Measurements from ENCODE around the gene TLN1.

Gene TLN1

DNA sequence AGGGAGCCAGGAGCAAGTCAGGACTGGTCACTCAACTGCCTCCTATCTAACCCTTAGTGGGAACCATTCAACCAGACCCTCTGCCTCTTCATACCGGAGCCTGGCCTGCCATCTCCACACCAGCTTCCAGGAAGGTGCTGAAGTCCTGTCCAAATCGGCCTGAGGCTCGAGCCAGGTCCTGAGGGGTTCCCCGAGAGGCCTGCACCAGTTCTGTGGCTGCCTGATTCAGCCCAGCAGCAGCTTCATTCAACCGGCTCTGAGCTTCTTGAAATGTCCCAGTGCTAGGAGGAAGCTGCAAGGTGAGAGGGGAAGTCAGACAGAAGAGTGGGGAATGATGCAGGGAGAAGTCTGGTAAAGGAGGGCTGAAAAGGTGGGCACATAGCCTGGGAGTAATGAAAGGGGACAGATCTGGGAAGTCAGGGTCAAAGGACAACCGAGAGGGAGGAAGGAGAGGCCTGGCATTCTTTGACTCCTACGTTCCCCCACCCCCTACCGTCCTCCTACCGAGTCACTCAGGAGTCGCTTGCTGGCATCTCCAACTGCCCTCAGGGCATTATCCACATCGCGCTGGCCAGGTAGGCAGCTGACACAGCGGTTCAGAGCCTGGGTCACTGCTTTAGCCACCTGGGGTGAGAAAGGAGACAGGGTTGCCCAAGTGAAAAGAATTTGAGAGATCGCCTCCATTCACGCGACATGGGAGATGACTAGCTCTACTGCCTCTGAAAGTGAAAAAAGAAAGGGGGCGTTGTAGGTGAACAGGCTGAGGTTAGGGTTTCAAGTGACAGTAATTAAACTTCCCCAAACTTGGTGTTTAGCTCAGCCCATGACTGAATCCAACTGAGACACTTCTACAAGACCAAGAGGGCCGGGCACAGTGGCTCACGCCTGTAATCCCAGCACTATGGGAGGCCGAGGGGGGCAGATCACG, 20.2 kb downstream of the TLN1 start:
- no peak for DNase-seq (ENCODE audit: low read depth in 1 of 2, low spot score in 1 of 2)

DNA sequence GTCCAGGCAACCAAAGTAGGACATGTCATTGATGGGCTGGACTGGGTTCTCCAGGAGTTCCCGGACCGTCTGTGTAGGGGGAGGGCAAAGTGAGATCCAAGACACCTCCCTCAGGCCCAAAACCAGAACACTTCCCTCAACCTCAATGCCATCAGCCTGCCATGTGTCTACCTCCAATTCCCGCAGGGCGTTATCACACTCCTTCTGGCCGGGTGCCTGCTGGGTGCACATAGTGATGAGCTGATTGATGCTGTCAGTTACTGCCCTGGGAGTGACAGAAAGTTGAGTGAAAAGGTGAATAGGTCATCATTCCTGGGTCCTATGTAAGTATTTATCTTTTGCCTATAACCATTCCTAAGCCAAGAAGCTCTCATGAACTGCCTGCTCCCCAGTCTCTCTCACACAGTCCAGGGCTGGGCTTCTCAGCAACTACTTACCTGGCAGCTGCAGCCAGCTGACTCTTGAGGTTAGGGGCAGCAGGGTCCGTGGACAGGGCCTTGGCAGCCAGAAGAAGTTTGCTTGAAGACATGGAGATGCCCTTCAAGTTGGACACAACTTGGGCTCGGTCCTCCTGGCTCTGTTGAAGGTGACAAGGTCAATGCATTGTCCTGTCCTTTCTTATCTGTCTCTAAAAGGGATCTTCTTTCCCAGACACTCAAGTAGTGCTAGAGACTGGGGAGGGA, 21.0 kb downstream of the TLN1 start:
- no peak for DNase-seq (ENCODE audit: low read depth in 1 of 2, low spot score in 1 of 2)

DNA sequence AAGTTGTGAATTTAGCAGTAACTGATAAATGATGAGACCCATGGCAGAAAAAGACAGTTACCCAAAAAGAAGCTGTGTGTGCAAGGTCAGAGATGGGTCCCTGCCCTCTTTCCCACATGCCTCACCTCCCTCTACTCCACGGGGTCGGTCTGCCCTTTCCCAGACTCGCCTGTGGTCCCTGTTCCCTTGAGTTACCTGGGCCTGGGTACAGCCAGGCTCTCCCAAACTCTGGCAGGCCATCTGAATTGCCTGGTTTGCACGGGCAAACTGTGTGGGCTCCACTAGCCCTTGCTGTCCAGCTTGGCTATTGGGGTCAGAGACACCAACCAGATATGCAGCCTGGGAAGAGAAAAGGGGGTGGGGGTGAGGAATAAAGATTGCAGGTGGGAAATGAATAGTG, 23.8 kb downstream of the TLN1 start:
- no peak for DNase-seq (ENCODE audit: low read depth in 1 of 2, low spot score in 1 of 2)

DNA sequence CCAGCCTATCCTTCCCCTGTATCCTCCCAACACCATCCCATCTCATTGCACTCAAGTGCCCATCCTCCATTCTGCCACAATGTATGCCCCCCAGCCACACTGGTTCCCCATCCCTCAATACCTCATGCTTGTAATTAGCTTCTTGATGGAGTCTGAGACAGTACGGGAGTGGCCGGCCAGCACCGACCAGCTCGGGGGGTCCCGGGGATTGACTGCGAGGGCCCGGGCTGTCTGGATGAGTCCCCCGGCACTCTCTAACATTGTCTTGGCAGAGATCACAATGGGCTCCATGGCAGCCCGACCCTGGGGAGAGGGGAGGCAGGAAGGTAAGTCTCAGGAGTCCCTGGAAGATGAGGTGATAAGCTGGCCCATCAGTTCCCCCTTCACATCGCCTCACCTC, 25.0 kb downstream of the TLN1 start:
- DNase-seq (ENCODE audit: low read depth in 1 of 2, low spot score in 1 of 2): no peak

DNA sequence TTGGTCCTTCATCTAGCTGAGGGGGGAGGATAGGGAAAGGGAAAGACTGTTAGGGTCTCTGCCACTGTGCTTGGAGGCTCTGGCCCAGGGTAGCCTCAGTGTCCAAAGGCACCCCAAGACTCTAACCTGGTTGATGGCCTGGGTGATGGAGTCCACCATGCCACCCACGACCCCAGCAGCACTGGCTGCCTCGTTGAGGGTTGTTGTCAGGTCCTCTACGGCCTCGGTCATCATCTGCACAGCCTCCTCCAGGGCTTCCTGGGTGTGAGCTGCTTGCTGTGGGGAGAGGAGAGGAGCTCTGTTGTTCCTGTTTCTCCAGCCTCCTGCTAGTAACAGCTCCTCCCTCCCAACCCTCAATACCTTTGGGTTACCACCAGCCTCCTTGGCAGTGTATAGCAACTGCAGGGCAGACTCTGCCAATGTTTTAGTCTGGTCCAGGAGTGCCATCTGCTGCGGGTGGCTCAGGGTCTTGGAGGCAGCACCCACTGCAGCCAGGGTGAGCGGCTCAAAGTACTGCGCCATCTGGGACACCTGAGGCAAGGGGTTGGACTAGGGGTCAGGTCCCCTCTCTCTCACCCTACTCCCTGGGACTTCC, 26.1 kb downstream of the TLN1 start:
- no peak for DNase-seq (ENCODE audit: low read depth in 1 of 2, low spot score in 1 of 2)

DNA sequence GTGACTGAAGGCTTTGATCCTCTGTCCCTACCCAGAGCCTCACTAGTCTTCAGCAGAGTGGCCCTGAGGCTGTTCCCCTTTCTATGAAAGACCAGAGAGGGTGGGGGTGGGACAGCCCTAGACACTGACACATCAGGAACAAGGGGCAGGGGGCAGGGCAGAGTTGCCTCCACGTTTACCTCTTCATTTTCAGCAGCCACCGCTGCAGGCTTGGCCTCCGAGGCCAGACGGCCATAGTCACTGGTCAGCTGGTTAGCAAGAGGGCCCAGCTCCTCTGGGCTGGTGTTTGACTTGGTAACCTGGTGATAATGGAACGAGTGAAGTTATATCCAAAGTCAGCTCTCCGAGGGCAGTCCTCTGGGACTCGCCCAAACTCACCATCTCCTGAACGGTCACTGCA, 26.6 kb downstream of the TLN1 start:
- no peak for DNase-seq (ENCODE audit: low read depth in 1 of 2, low spot score in 1 of 2)

DNA sequence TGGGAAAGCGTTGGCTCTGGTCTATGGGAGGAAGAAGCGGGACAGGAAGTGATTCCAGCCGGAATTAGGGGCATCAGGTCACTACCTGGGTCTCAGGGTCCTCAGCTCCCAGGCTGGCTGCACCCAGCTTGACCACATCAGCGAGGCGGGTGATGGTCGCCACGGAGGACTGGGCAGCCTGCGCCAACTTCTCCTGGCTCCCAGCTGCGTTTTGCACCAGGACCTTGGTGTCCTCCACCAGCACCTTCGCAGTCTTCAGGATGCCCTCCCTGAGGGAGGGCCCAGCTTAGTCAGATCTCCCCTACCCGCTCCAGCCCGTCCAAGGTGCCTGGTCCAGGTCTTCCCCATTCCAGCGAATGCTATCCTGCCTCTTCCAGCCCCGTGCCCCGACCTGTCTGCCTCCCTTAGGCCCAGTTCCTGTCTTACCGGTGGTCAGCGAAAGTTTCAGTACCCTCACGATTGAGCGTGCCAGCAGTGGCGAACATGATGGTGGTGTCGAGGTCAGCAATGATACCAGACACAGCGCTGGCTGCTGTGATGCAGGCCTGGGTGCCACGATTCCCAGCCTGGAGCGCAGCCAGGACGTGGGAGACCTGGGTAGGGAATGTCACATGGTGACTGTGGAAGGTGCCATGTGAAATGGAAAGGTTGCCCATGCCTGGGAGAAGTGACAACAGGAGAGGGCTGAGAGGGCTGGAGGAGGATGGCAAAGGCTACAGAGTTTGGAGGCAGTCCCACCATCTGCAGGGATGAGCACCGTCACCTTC, 27.9 kb downstream of the TLN1 start:
- DNase-seq (ENCODE audit: low read depth in 1 of 2, low spot score in 1 of 2): no peak

DNA sequence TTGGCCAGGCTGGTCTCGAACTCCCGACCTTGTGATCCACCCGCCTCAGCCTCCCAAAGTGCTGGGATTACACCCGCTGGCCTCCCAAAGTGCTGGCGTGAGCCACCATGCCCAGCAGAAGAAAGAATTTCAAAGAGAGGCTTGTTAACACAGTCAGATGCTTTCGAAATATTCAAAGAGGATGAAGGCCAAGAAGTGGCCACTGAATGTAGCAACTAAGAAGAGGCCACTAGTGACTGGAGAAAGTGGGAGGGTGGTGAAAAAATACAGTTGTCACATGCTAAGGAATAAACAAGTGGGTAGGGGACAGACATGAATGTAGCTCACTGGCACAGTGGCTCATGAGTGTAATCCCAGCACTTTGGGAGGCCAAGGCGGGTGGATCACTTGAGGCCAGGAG, 29.3 kb downstream of the TLN1 start:
- DNase-seq (ENCODE audit: low read depth in 1 of 2, low spot score in 1 of 2): no peak

DNA sequence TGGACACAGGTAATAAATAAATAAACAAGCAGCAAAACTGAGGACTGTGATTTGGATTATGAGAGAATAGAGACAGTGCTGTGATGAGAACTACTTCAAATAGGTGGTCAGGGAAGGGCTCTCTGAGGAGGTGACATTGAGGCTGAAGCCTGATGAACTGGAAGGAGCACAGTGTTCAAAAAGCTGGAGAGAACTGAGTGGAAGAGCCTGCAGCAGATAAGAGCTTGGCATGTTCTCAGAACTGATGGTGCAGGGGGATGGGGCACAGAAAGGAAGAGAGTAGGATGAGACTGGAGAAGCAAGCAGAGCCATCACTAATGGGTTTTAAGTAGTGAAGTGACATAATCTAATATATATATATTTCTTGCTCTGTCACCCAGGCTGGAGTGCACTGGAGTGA, 31.1 kb downstream of the TLN1 start:
- no peak for DNase-seq (ENCODE audit: low read depth in 1 of 2, low spot score in 1 of 2)

DNA sequence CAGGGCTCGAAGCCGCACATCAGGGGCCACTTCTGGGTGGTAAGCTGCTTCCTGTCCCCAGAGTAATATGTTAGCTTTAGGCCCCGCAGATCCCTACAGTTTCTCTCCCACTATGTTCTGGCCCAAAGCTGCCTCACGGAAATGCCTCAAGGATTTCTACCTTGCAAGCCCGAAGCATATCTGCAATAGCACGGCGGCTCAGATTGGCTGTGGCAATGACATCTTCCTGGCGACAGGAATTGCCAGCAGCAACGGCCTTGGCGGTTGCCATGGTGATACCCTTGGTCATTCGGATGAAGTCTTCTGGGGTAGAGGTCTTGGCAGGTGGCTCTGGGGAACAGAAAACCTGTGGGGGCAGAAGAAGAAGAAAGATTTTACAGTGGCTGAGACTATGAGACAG, 32.0 kb downstream of the TLN1 start:
- no peak for DNase-seq (ENCODE audit: low read depth in 1 of 2, low spot score in 1 of 2)

DNA sequence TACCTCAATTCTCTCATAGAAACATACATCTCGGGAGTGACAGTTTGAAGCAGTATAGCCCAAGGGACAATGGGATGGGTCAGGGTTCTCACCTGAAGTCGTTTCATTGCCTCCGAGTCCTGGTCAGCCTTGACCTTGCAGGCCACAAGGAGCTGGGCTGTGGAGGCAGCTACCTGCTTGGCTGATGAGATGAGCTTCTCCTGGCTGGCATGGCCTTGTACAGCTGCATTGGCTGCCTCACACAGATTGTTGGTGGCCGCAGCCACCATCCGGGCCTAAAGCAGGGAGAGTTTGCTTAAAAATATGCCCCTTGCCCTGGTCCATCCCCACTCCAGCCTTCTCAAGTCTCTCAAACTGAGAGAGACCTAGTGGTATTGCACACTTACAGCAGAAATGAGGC, 33.8 kb downstream of the TLN1 start:
- DNase-seq (ENCODE audit: low read depth in 1 of 2, low spot score in 1 of 2): no peak

DNA sequence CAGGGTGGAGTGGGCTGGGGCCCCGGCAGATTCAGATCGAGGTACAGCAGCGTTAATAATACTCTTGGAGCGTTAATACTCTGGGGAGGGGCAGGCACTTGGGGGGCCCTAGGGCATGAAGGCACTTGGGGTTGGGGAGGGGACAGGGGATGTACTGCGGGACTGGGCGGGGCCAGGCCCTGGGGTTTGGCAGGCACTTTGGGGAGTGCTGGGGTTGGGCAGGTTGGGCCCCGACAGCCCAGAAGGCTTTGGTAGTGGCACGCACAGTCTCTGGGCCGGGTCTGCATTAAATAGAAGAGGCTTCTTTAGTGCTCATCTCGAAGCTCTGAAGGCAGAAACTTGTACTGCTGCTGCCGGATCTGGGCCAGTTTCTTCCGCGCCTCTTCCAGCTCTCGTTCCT, 34.5 kb downstream of the TLN1 start:
- DNase-seq (ENCODE audit: low read depth in 1 of 2, low spot score in 1 of 2): no peak

DNA sequence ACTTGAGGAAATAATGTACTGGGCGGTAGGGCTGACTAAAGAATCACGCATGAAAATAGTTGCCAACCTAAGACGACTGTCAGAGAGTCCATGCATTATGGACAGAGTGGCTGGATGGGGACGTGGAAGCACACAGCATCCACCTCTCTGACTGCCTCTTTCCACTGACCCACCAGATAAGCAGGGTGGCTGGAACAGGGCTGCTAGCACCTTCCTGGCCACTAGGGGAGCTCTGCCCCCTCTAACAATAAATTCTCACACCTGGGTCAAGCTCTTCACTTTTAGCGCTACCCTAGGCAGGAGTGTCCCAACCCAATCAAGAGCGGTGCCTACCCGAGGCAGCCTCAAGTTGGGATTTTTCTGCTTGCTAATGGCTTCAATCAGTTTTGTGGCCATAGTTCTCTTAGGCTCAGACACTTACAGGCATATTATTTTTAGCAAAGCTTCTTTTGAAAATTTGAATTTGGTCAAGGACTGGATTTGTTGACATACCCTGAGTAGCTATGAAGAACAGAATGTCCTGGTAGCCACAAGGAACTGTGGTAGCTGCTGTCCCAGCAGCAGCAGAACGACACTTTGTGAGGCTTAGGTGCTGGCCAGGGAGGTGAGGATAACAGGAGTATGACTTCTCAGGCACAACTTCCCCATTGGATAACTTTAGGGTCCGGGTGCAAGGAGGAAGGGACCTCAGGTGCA, 35.3 kb downstream of the TLN1 start:
- peak; percentile 28 to 33 for DNase-seq (ENCODE audit: low read depth in 1 of 2, low spot score in 1 of 2)

DNA sequence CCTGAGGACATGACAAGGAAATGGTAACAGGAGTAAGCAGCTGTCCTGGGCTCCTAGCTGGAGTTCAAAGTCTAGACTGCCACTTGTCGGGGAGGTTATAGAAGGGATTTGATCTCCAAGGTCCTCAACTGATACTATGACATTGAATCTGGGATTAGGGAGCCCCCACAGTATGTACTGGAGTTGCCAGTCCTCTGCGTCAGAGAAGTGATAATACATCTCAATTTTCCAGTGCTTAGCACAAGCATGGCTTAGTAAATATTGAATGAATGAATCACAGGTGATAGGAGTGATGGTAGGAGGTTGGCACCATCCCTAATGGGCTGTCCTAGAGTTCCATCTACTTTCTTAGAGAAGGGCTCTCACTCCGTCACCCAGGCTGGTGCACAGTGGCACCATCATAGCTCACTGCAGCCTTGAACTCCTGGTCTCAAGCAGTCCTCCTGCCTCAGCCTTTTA, 36.0 kb downstream of the TLN1 start:
- DNase-seq (ENCODE audit: low read depth in 1 of 2, low spot score in 1 of 2): no peak

DNA sequence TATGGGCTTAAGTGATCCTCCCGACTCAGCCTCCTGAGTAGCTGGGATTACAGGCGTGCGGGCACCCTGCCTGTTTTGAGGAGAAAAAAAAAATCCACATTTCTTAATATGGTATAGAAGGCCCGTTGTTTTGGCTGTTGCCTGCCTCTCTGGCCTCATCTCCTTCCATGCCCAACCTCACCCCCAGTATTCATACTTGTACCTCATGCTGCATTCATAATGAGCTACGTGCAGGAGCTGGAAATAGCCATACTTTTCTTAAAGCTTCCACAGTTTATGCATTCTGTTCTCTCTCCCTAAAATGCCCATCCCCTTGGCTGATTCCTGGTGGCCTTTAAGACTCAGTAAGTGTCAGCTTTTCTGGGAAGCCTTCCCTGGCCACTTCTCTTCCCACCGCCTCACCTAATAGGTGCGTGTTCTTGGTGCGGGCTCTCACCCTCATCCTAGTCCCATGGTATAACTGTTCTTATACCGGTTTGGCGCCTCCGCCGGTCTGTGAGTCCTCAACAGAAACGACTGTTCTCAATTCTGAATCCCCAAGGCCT, 40.2 kb downstream of the TLN1 start:
- no peak for DNase-seq (ENCODE audit: low read depth in 1 of 2, low spot score in 1 of 2)

DNA sequence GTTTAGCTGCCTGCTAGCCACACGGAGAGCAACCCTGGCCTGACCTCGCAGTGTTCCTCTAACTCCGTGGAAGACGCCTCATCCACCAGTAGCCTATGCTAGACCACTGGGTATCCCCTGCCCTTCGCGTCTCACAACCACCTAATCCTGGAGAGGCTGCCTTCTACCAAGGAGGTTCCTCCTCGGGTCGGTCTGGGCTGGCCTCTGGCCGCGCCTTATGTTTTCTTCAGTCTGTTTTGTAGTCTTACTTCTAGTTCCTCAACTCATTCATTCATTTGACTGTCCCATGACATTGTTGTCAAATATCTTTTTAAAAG, 40.7 kb downstream of the TLN1 start:
- DNase-seq (ENCODE audit: low read depth in 1 of 2, low spot score in 1 of 2): no peak

DNA sequence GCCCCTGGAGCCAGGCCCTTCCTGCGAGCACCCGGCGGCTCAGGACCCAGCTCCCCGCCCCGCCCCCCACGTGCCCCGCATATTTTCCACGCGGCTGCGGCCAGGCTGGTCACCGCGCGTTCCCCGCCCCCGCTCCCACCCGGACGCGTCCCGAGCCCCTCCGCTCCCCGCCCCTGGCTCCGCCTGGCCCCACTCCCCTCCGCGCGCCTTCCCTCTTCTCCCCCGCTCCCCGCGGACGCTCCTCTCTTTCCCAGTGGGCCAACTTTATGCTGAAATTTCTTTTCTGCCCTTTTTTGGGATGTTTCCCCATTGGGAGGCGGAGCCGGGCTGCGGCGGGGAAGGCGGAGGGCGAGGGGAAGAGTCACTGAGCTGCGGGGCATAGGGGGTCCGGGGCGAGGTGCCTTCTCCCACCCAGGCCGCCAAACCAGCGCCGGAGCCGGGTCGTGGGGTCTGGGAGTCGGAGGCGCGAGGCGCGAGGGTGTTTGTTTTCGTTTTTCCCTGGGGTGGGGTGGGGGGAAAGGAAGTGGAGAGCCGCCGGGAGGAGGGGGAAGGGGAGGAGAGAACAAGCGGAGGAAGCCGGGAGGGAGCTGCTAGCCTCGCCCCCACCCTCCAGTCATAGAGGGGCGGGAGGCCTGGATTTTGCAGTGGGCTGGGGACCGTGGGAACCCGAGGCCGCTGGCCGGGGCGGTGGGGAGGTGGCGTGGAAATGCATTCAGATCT, 41.2 kb downstream of the TLN1 start:
- DNase-seq (ENCODE audit: low read depth in 1 of 2, low spot score in 1 of 2): peak in 1 of 2 donors; percentile 22

DNA sequence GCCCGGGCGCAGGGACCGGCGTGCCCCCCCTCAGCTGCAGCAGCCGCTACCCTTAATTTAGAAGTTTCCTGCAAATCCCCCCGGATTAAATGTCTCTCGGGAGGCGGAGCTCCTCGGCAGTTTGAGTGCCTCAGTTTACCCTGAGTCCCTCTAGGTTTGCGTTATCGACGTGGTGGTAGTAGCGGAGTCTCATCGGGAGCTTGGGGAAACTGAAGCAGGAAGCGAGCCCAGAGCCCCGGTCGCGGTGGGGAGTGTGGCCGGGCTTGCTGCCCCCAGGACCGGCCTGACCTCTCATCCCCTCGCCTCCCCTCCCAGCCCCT, 41.7 kb downstream of the TLN1 start:
- no peak for DNase-seq (ENCODE audit: low read depth in 1 of 2, low spot score in 1 of 2)

DNA sequence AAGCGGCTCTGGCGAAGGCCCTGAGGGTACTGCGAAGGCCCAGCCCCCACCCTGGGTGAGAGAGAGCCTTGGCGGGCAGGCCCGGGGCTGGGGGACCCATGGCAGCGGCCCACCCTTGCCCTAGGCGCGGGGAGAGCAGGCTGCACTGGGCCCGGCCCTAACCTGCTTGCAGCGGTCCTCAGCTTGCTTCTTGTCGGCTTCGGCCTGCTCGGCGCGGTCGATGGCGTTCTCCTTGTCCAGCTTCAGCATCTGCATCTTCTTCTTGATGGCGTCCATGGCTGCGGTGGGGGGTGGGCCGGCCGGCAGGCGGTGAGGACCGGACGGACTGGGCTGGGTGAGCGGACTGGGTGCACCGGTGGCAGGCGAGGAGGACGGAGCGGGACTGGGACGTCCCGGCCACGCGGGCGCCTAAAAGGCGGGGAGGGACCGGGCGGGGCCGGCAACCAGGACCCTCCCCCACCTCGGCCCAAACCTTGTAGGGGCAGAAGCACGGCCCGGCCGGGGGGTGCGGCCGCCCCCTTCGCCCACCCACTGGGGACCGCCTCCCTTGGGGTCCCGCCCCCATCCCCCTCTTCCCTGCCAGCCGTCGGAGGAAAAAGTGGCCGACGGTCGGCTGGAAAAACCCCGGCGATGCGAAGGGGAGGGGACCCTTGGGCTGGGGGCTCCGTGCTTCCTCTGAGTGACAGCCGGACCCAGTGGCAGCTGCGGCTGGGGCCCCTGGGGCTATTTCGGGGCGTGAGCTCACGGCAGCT, 42.3 kb downstream of the TLN1 start, which contains the start of gene TPM2:
TPM2 (minus strand) TSS at position 384 of the 752 bp plus-strand sequence; CDS start at position 276, 108 bp downstream.
- no peak for DNase-seq (ENCODE audit: low read depth in 1 of 2, low spot score in 1 of 2)

All from stimulated activated CD4-positive, alpha-beta T cell treated with anti-CD3 and anti-CD28 coated beads, Interleukin-15, amount 100 ng/mL, for 1 hour (primary cell).